Astrocyte of the cerebellum (primary cell): ENCODE measurements around the gene TDRD7.

Experiments
- DNase-seq: peaks from one replicate; pipeline ENCODE4 v3.0.0-alpha.2; 2011; ENCODE audit warnings: low read depth
- H3K4me3 ChIP-seq: 2 replicates; pipeline ENCODE4 v1.5.1; 2011; ENCODE audit warnings: mild to moderate bottlenecking, low read depth, low read length, moderate library complexity
- CTCF ChIP-seq: IDR thresholded peaks from 2 replicates; pipeline ENCODE4 v1.5.1; 2012; ENCODE audit warnings: low read length, low read depth, moderate library complexity, mild to moderate bottlenecking; ENCODE audit errors: missing control alignments
- in situ Hi-C: cut with HindIII; loops from 2 replicates; pipeline ENCODE4 v1.10.0; 2017; ENCODE audit warnings: low sequenced_read_pairs

TDRD7 gene

GRCh38 chr9:97527626-97528528, 116.0 kb downstream of the TDRD7 start:
- no peak overlapping the region for H3K4me3 ChIP-seq
- TF ChIP-seq CTCF = no peak
- in situ Hi-C loops = no loop called here
- no peak for DNase-seq

GRCh38 chr9:97528529-97529230, 116.8 kb downstream of the TDRD7 start:
- no peak for TF ChIP-seq CTCF
- no peak for DNase-seq
- in situ Hi-C loops = no loop called here

GRCh38 chr9:97529363-97530076, 117.6 kb downstream of the TDRD7 start:
- no peak for DNase-seq
- in situ Hi-C loops = no loop called here
- no peak for TF ChIP-seq CTCF
- H3K4me3 ChIP-seq = no peak overlapping the region

More at GRCh38 chr9:97528529-97529230, 116.8 kb downstream of the TDRD7 start:
- H3K4me3 ChIP-seq = no peak overlapping the region

- no peak for TF ChIP-seq CTCF
- no peak overlapping the region for H3K4me3 ChIP-seq
- DNase-seq = no peak
- in situ Hi-C loops = no loop called here
Measured at GRCh38 chr9:97531888-97532376, 120.0 kb downstream of the TDRD7 start.

GRCh38 chr9:97534185-97534584, 122.3 kb downstream of the TDRD7 start:
- no peak overlapping the region for H3K4me3 ChIP-seq
- in situ Hi-C loops = no loop called here
- TF ChIP-seq CTCF = no peak
- no peak for DNase-seq

GRCh38 chr9:97534961-97535594, 123.2 kb downstream of the TDRD7 start:
- no peak for TF ChIP-seq CTCF
- DNase-seq = no peak
- H3K4me3 ChIP-seq = no peak overlapping the region
- in situ Hi-C loops = no loop called here
